GM12865 (cell line): Measurements from ENCODE around the gene PKN2.

Source experiments
- DNase-seq: peaks from one replicate; pipeline ENCODE4 v3.0.0; 2010; ENCODE audit warnings: low read depth
- H3K4me3 ChIP-seq: 2 replicates; pipeline ENCODE4 v1.5.1; 2011; ENCODE audit warnings: mild to moderate bottlenecking, low read depth, low read length, control low read depth
- TF ChIP-seq, protein P1 (sequence below): IDR thresholded peaks from 2 replicates; pipeline ENCODE4 v1.5.1; 2011; ENCODE audit warnings: low read length, control low read depth, low read depth, inconsistent platforms; ENCODE audit not compliant: insufficient read depth; ENCODE audit errors: missing control alignments

The PKN2 gene

DNA sequence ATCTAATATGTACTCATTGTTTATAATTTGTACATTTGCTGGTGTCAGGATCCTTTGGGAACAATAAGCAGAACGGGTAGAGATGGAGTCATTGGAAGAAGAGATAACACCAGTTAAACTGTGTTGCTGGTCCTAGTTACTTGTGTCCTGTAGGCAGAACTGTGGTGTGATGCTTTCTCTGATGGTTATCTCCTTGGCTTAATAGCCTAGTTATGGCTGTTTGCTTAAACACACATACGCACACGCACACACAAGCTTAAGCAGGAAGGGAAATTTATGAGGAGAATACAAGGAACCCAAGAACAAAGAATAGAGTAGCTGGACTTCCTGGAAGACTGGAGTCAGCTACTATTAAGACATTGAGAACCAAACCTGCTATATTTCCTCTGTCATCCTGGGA, 5.7 kb upstream of the PKN2 start:
- no peak overlapping the region for H3K4me3 ChIP-seq
- TF ChIP-seq, protein P1, sequence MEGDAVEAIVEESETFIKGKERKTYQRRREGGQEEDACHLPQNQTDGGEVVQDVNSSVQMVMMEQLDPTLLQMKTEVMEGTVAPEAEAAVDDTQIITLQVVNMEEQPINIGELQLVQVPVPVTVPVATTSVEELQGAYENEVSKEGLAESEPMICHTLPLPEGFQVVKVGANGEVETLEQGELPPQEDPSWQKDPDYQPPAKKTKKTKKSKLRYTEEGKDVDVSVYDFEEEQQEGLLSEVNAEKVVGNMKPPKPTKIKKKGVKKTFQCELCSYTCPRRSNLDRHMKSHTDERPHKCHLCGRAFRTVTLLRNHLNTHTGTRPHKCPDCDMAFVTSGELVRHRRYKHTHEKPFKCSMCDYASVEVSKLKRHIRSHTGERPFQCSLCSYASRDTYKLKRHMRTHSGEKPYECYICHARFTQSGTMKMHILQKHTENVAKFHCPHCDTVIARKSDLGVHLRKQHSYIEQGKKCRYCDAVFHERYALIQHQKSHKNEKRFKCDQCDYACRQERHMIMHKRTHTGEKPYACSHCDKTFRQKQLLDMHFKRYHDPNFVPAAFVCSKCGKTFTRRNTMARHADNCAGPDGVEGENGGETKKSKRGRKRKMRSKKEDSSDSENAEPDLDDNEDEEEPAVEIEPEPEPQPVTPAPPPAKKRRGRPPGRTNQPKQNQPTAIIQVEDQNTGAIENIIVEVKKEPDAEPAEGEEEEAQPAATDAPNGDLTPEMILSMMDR, result no peak
- no peak for DNase-seq

DNA sequence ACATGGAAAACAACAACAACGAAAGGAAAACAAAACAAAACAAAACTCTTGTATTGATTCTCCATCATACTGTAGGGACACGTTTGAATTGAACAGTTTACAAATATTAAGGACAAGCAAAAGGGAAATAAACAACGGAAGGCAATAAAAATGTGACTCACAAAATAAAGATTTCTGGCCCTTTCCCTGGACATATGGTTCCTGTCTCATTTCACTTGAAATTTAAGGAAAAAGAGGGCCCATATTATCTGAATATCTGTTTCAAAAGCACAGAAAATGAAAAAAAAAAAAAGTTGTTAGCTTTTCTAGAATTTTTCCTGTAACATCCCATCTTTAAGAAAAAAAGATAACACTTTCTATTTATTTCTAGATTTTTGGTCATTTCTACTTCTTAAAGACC, 3.6 kb upstream of the PKN2 start:
- no peak overlapping the region for H3K4me3 ChIP-seq
- DNase-seq, result no peak
- TF ChIP-seq, protein P1, result no peak

DNA sequence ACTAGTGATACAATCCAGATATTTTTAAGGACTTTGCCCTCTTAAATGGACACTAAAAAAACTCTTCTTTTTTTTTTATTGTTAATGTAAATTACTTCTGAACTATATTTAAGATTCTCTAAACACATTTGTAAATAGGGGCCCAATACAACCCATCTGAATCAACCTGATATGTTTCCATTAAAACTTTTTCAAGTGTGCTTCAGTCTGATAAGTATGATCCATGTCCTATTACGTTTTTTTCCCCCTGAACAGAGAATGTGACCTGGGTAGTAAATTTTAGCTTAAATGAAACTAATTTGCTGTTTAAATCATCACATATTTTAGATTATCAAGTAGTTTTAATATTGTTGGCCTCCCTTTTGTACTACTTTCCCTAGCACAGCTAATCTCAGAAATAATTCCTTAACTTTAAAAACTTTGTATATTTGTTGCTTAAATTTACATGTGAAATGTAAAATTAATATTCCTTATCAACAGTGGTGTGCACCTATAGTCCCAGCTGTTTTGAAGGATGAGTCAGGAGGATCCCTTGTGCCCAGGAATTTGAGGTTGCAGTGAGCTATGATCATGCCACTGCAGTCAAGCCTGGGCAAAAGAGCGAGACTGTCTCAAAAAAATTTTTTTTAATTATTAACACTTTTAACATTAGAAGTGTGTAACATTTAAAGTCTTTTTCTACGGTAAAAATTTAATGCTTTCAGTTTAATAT, 3.0 kb upstream of the PKN2 start:
- TF ChIP-seq, protein P1, result no peak
- DNase-seq, result no peak
- no peak overlapping the region for H3K4me3 ChIP-seq

DNA sequence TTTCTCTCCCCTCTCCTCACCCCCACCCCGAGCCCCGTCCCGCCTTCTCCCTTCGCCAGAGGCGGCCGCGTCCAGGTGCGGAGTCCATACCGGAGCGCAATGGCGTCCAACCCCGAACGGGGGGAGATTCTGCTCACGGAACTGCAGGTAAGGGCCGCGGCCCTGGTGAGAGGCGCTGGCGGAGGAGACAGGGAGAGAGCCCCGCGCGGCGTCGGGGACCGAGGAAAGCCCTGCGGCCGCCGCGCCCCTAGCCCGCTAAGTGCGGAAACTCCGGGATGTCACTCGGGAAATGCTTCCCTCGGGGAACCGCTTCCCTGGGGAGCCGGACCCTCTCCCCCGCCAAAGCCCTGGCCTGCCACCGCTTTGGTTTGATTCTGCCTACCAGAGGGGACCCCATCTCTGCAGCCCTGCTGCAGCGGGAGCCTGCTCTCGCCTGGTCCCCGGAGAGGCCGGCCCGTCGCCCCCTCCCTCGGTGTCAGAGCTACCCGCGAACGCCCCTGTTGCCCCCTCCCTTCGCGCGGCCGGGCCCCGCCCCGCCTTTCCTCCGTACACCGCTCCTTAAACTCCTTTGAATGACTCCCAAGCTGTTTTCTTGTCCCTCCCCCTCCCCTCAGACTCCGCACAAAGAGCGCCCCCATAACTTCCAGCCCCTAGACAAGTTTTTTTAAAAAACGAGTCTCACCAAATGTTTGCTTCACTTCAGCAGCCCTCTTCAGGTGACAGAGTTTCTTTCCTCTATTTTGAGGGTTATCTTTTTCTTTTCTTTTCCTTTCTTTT, 597 bp downstream of the PKN2 start:
- H3K4me3 ChIP-seq, result peak overlapping the region; percentile 87
- DNase-seq, result peak; percentile 74
- TF ChIP-seq, protein P1, result no peak

DNA sequence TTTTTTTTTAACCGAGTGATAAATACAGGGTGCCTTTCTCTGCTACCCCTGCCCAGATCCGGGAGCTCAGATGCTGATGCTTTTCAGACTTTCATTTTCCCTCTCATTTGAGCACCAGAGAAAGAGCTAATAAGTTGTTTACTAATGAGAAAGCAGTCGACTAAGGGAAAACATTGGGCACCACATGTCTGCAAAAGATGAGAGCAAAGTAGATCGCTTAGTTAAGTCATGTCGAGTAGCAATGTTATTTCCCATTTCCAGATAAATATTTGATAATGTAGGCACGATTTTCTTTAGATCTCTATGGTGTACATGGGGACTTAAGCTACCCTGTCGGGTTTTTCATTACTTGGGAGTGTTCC, 1.2 kb downstream of the PKN2 start:
- TF ChIP-seq, protein P1, result no peak
- DNase-seq, result peak; percentile 37
- H3K4me3 ChIP-seq, result peak overlapping the region; percentile 87

DNA sequence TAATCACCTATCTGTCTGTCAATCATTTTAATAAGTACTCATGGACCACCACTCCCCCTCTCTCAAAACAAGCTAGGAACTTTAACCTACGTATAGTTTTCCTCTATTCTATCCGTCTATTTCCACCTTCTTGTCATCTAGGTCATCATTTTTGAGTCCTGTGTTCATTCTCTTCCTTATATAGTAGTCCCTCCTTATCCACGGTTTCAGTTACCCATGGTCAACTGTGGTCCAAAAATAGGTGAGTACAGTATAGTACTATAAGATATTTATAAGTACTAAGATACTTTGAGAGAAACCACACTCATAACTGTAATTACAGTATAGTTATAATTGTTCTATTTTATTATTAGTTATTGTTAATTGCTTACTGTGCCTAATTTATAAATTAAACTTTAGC, 7.5 kb downstream of the PKN2 start:
- H3K4me3 ChIP-seq, result no peak overlapping the region
- no peak for DNase-seq
- TF ChIP-seq, protein P1, result no peak

DNA sequence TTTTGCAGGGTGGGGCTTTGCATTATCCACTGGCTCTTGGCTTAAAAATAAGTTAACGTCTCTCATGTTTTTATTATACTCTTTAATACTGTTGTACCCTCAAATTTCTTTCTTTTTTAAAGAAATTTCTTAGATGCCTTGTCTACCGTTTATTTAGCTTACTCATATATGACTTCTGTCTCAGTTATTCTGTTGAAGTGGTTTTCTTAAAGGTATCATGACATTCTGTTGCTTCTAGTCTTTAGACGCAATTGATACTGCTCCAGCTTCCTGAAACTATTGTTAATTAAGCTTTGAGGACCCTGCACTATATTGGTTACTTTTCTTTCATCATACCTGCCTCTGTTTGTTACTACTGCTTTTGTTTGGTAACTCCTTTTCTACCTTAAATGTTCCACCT, 11.7 kb downstream of the PKN2 start:
- H3K4me3 ChIP-seq, result no peak overlapping the region
- no peak for DNase-seq
- TF ChIP-seq, protein P1, result no peak
